NCI-H524 treated with DMSO at 0.1 percent for 48 hours (cell line): ENCODE measurements around the gene C17orf58.
"Not testable (repeated sequence)": the region's sequence is repeated elsewhere in the genome, so short reads cannot be mapped to it uniquely, and the experiment has no call there.

Source experiments
- DNase-seq: peaks from one replicate; lab custom pipeline; 2025; lab: John Stamatoyannopoulos, UW

C17orf58 gene

GRCh38 chr17:67996301-67997171, at the start of gene C17orf58:
Gene C17orf58 (minus strand): TSS chr17:67996469. CDS start chr17:67996198, 271 bp downstream.
- not testable (repeated sequence) for DNase-seq

- DNase-seq: no peak
These were observed 40.3 kb upstream of the C17orf58 start for GRCh38 chr17:68036304-68037147.

- DNase-seq: peak; percentile 93
These were observed 39.4 kb upstream of the C17orf58 start, which contains the start of gene KPNA2 for GRCh38 chr17:68035523-68036303. Gene KPNA2 (plus strand): TSS chr17:68035735. CDS start chr17:68037133, 1,398 bp downstream.

- peak; percentile 93 for DNase-seq
These were observed 38.9 kb upstream of the C17orf58 start for GRCh38 chr17:68035131-68035522.

- no peak for DNase-seq
These were observed 38.1 kb upstream of the C17orf58 start for GRCh38 chr17:68034452-68034776.

- DNase-seq: no peak
These were observed 37.6 kb upstream of the C17orf58 start for GRCh38 chr17:68033636-68034451.

GRCh38 chr17:68029512-68030215, 33.4 kb upstream of the C17orf58 start:
- no peak for DNase-seq

GRCh38 chr17:68022547-68022946, 26.3 kb upstream of the C17orf58 start:
- not testable (repeated sequence) for DNase-seq

- DNase-seq: no peak
These were observed 25.7 kb upstream of the C17orf58 start for GRCh38 chr17:68021963-68022362.

- DNase-seq: not testable (repeated sequence)
These were observed 24.5 kb upstream of the C17orf58 start for GRCh38 chr17:68020791-68021190.

- DNase-seq: no peak
These were observed 24.1 kb upstream of the C17orf58 start for GRCh38 chr17:68020409-68020756.

- DNase-seq: peak; percentile 77
These were observed 23.6 kb upstream of the C17orf58 start for GRCh38 chr17:68019675-68020408.

GRCh38 chr17:68019336-68019674, 23.0 kb upstream of the C17orf58 start:
- DNase-seq: no peak

- DNase-seq: not testable (repeated sequence)
These were observed 22.2 kb upstream of the C17orf58 start for GRCh38 chr17:68018493-68018892.

GRCh38 chr17:68016838-68017237, 20.6 kb upstream of the C17orf58 start:
- no peak for DNase-seq

GRCh38 chr17:68015081-68015723, 18.9 kb upstream of the C17orf58 start:
- no peak for DNase-seq

- no peak for DNase-seq
These were observed 17.1 kb upstream of the C17orf58 start for GRCh38 chr17:68013385-68013784.

GRCh38 chr17:68011199-68011665, 15.0 kb upstream of the C17orf58 start:
- DNase-seq: no peak

- no peak for DNase-seq
These were observed 10.5 kb upstream of the C17orf58 start for GRCh38 chr17:68006797-68007196.
